Neural crest cell (in vitro differentiated cells): ENCODE data around the gene BRWD1. TPM values are rescaled to one million over a fixed set of nuclear protein-coding genes. Genes with fewer than 3 reads are reported as not detected.

ENCODE experiments used
- DNase-seq: peaks from one replicate; pipeline ENCODE4 v3.0.0; 2021; ENCODE audit warnings: low read depth, mixed read lengths, low spot score
- H3K27ac Mint-ChIP-seq: one replicate; pipeline ENCODE4 v1.8.0; 2021; ENCODE audit warnings: mild to moderate bottlenecking, mixed read lengths; ENCODE audit not compliant: unreplicated experiment
- H3K27me3 Mint-ChIP-seq: 2 replicates; pipeline ENCODE4 v1.8.0; 2021; ENCODE audit warnings: low read depth, mild to moderate bottlenecking, mixed read lengths
- H3K36me3 Mint-ChIP-seq: 2 replicates; pipeline ENCODE4 v1.8.0; 2021; ENCODE audit warnings: low read depth, mild to moderate bottlenecking, mixed read lengths
- H3K4me1 Mint-ChIP-seq: 2 replicates; pipeline ENCODE4 v1.8.0; 2021; ENCODE audit warnings: mixed read lengths
- H3K4me3 Mint-ChIP-seq: one replicate; pipeline ENCODE4 v1.8.0; 2021; ENCODE audit warnings: mild to moderate bottlenecking, mixed read lengths
- H3K9me3 Mint-ChIP-seq: 2 replicates; pipeline ENCODE4 v1.8.0; 2021; ENCODE audit warnings: mixed read lengths
- CTCF ChIP-seq: fragments of 200-600 bp; sonication (generic); conservative IDR thresholded peaks from 2 replicates; pipeline ENCODE4 v1.5.0; 2021; ENCODE audit warnings: antibody characterized with exemption, mild to moderate bottlenecking
- total RNA-seq: library from RNA; stranded (reverse); gene quantifications from 2 replicates; pipeline ENCODE4 v1.2.1, GENCODE V29; 2021

Gene BRWD1
- total RNA-seq, 1 donor from 2014 or later: 38.4 TPM

- Mint-ChIP-seq H3K36me3 (peaks cover 19% of the 10 kb centered on the region), H3K4me1 (no peaks in the 10 kb centered on the region), H3K27ac (no peak overlapping the region), H3K9me3 (no peaks in the 10 kb centered on the region), H3K4me3 (no peak overlapping the region), H3K27me3 (no peaks in the 10 kb centered on the region)
- no peak for TF ChIP-seq CTCF
- DNase-seq: no peak
These were observed 43.8 kb downstream of the BRWD1 start for GRCh38 chr21:39269620-39270019.

- DNase-seq: no peak
- Mint-ChIP-seq H3K27me3 (no peaks in the 10 kb centered on the region), H3K4me1 (no peaks in the 10 kb centered on the region), H3K36me3 (peaks cover 23% of the 10 kb centered on the region), H3K27ac (no peak overlapping the region), H3K9me3 (no peaks in the 10 kb centered on the region), H3K4me3 (no peak overlapping the region)
- TF ChIP-seq CTCF: no peak
These were observed 47.8 kb downstream of the BRWD1 start for GRCh38 chr21:39265603-39266002.

- no peaks in the 10 kb centered on the region for H3K9me3 Mint-ChIP-seq
- TF ChIP-seq CTCF: no peak
- no peak overlapping the region for H3K4me3 Mint-ChIP-seq
- DNase-seq: no peak
- H3K4me1 Mint-ChIP-seq: no peaks in the 10 kb centered on the region
- H3K36me3 Mint-ChIP-seq: peaks cover 11% of the 10 kb centered on the region
- no peak overlapping the region for H3K27ac Mint-ChIP-seq
- H3K27me3 Mint-ChIP-seq: no peaks in the 10 kb centered on the region
These were observed 50.1 kb downstream of the BRWD1 start for GRCh38 chr21:39263372-39263771.

- Mint-ChIP-seq H3K4me1 (no peaks in the 10 kb centered on the region), H3K27me3 (no peaks in the 10 kb centered on the region), H3K9me3 (no peaks in the 10 kb centered on the region), H3K4me3 (no peak overlapping the region), H3K36me3 (peaks cover 5% of the 10 kb centered on the region), H3K27ac (no peak overlapping the region)
- no peak for DNase-seq
- TF ChIP-seq CTCF: no peak
These were observed 55.2 kb downstream of the BRWD1 start for GRCh38 chr21:39258207-39258606.

- H3K36me3 Mint-ChIP-seq: peaks cover 8% of the 10 kb centered on the region
- H3K27ac Mint-ChIP-seq: no peak overlapping the region
These were observed 62.1 kb downstream of the BRWD1 start for GRCh38 chr21:39251326-39251725.

More at GRCh38 chr21:39251326-39251725, 62.1 kb downstream of the BRWD1 start:
- Mint-ChIP-seq H3K27me3 (no peaks in the 10 kb centered on the region), H3K4me1 (no peaks in the 10 kb centered on the region), H3K9me3 (no peaks in the 10 kb centered on the region), H3K4me3 (no peak overlapping the region)
- DNase-seq: no peak
- no peak for TF ChIP-seq CTCF
